ENCODE data around the gene SLC24A3. TPM values are rescaled to one million over a fixed set of nuclear protein-coding genes. Genes with fewer than 3 reads are reported as not detected.

The SLC24A3 gene
- total RNA-seq, 4 donors from 2014 or later, result 12.9 to 49.8 (median 27.6) TPM

GRCh38 chr20:19577692-19578091 is 365.2 kb downstream of the SLC24A3 start:
- Histone ChIP-seq H3K4me3 (no peak overlapping the region), H3K27ac (no peak overlapping the region), H3K27me3 (no peaks in the 10 kb centered on the region), H3K36me3 (no peaks in the 10 kb centered on the region), H3K9me3 (no peaks in the 10 kb centered on the region), H3K4me1 (no peaks in the 10 kb centered on the region)
- no peak for DNase-seq
- intact Hi-C loops (cut with DNase I; ENCODE audit: low total_unique reads), result no loop called here
- TF ChIP-seq POLR2A (IDR thresholded peaks at IDR 0.05), result no peak
- no peak for TF ChIP-seq CTCF (IDR thresholded peaks at IDR 0.05)

GRCh38 chr20:19582782-19583181 is 370.3 kb downstream of the SLC24A3 start:
- Histone ChIP-seq H3K27ac (no peak overlapping the region), H3K9me3 (no peaks in the 10 kb centered on the region), H3K27me3 (no peaks in the 10 kb centered on the region), H3K4me1 (no peaks in the 10 kb centered on the region), H3K4me3 (no peak overlapping the region), H3K36me3 (no peaks in the 10 kb centered on the region)
- intact Hi-C loops (cut with DNase I; ENCODE audit: low total_unique reads), result no loop called here
- no peak for DNase-seq
- TF ChIP-seq CTCF (IDR thresholded peaks at IDR 0.05), result no peak
- no peak for TF ChIP-seq POLR2A (IDR thresholded peaks at IDR 0.05)

DNA sequence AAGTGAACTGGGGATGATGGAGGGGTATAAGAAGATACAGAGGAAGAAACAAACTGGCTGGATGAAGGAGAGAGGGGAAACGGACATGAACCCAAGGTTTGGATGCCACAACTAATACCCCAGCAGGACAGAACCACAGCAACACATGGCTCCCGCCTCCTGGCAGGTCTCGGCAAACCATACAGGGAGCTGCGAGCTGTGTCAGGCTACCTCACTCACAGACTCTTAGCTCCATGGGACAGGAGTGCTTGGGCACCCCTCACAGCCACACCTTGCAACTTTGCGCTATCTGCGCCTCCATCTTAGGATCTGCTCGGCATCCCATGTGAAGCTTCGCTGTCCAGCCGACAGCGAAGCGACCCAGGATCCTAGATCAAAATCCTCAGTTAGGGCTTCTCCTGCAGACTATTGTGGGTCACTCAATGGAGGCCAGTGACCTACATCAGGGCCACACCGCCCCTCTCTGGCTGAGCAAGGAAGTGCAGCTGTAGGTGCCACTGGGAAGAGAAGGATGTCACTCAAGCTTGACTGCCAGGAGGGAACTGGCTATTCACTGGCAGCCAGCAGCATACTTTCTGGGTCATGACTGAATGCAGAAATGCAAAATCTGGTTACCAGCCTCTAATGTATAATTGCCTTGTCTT is 371.2 kb downstream of the SLC24A3 start:
- TF ChIP-seq POLR2A (IDR thresholded peaks at IDR 0.05) (no peak), CTCF (IDR thresholded peaks at IDR 0.05) (peak; percentile 59 to 76 (median 70))
- no peak overlapping the region for H3K4me3 ChIP-seq
- intact Hi-C loops (cut with DNase I; ENCODE audit: low total_unique reads), result no loop called here
- peak; percentile 63 for DNase-seq
- H3K9me3 ChIP-seq, result no peaks in the 10 kb centered on the region
- no peak overlapping the region for H3K27ac ChIP-seq
- H3K4me1 ChIP-seq, result no peaks in the 10 kb centered on the region
- no peaks in the 10 kb centered on the region for H3K36me3 ChIP-seq
- H3K27me3 ChIP-seq, result no peaks in the 10 kb centered on the region

- Histone ChIP-seq H3K36me3 (no peaks in the 10 kb centered on the region), H3K9me3 (no peaks in the 10 kb centered on the region), H3K27ac (no peak overlapping the region), H3K4me1 (no peaks in the 10 kb centered on the region), H3K4me3 (no peak overlapping the region), H3K27me3 (no peaks in the 10 kb centered on the region)
- DNase-seq, result no peak
- TF ChIP-seq POLR2A (IDR thresholded peaks at IDR 0.05) (no peak), CTCF (IDR thresholded peaks at IDR 0.05) (no peak)
- intact Hi-C loops (cut with DNase I; ENCODE audit: low total_unique reads), result no loop called here
Measured at GRCh38 chr20:19588241-19588640, 375.8 kb downstream of the SLC24A3 start.

DNA sequence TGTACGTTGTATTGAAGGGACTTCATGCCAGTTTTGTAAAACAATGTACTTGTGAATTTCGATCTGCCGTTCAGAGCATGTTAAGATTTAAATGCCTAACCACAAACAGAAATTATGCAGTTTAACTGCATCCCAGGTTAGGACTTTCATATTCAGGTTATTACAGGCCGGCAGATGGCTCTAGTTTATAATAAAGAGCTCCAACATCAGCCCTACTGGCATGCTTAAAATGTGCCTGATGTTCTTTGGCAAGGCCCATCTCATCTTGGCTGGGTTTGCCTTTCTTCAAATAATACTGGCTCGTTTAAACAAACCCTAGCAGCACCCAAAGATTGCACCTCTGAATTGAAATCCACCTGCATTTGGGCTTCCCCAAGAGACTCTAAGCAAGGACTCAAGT is 376.3 kb downstream of the SLC24A3 start:
- TF ChIP-seq POLR2A (IDR thresholded peaks at IDR 0.05), result no peak
- TF ChIP-seq CTCF (IDR thresholded peaks at IDR 0.05), result peak in 2 of 4 experiments; percentile 13 to 15
- peak; percentile 33 to 54 for DNase-seq

More for the DNA sequence above, 376.3 kb downstream of the SLC24A3 start:
- H3K4me1 ChIP-seq, result no peaks in the 10 kb centered on the region
- intact Hi-C loops (cut with DNase I; ENCODE audit: low total_unique reads), result no loop called here
- no peak overlapping the region for H3K4me3 ChIP-seq
- H3K36me3 ChIP-seq, result no peaks in the 10 kb centered on the region
- no peaks in the 10 kb centered on the region for H3K9me3 ChIP-seq
- peak overlapping the region; percentile 13 to 31 for H3K27ac ChIP-seq
- H3K27me3 ChIP-seq, result no peaks in the 10 kb centered on the region
